Measurements from ENCODE around the gene PPP1R13B. TPM values are rescaled to one million over a fixed set of nuclear protein-coding genes. Genes with fewer than 3 reads are reported as not detected.

PPP1R13B gene
- total RNA-seq, 2 donors from 2014 or later, result 15.6 to 17.5 TPM

DNA sequence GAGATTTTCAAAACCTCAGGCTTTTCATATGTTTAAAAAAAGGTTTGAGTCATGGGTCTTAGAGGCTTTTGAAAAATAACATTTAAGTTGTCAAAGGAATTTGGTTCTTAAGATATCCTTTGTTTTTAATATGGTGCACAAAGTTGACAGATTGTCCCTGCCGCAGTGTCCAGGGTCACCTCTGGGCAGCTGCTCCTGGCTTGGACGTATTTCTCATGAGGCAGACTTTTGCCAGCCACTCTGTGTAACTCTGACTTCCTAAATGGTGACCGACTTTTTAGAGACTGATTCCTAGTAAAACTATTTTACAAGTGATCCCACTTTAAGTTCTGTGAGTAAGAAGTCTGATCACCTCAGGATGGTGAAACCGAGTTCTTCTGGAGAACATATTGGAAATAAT, 159.7 kb downstream of the PPP1R13B start:
- H3K27me3 ChIP-seq (ENCODE audit: control insufficient read depth, insufficient read depth, low read length, poor library complexity, severe bottlenecking), result no peaks in the 10 kb centered on the region
- peaks cover 58% of the 10 kb centered on the region for H3K36me3 Mint-ChIP-seq (ENCODE audit: low read depth)
- 93 to 97% methylated on average over 4 of the region's 4 CpGs for WGBS, 2 experiments (ENCODE audit: insufficient coverage in 1 of 2, insufficient read length in 1 of 2)

DNA sequence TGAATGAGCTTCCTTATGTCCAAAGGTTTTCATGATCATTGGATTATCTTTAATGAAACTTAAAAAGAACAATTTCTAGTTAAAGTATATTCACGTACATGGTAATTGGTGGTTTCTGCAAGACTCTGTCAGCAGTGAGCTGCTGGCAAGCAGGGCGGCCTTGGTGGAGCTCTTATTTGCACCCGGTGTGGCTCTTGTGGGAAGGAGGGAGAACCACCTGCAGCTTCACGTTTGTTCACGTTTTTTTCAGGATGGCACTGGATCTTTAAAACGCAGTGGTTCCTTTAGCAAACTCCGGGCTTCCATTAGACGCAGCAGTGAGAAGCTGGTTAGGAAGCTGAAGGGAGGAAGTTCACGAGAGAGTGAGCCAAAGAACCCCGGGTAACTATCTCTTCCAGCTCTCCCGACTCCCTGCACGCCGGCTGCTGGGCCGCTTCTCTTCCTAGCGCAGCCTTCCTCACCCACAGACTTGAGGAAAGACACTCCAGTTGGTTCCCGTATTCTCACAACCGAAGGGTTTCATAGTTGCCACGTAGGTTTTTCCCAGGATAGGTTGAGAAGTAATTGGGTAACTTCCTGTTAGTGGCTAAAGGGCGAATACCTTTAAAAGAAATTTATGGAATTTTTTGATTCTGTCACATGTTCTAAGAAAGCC, 160.4 kb downstream of the PPP1R13B start:
- no peaks in the 10 kb centered on the region for H3K9me3 Mint-ChIP-seq
- H3K27ac ChIP-seq (ENCODE audit: low read depth, low read length), result no peak overlapping the region
- 97 to 98% methylated on average over 19 of the region's 19 CpGs for WGBS, 2 experiments (ENCODE audit: insufficient coverage in 1 of 2, insufficient read length in 1 of 2)

More for the DNA sequence above, 159.7 kb downstream of the PPP1R13B start:
- H3K4me1 Mint-ChIP-seq, result no peaks in the 10 kb centered on the region
- H3K27ac Mint-ChIP-seq, result no peak overlapping the region
- H3K9me3 Mint-ChIP-seq, result no peaks in the 10 kb centered on the region
- H3K27me3 Mint-ChIP-seq (ENCODE audit: insufficient read depth), result no peaks in the 10 kb centered on the region
- peaks cover 89% of the 10 kb centered on the region for H3K36me3 ChIP-seq (ENCODE audit: control insufficient read depth, insufficient read depth, low read length)
- no peaks in the 10 kb centered on the region for H3K4me1 ChIP-seq (ENCODE audit: control insufficient read depth, insufficient read depth, low read length)
- H3K9ac ChIP-seq (ENCODE audit: extremely low read depth, low read length, poor library complexity, severe bottlenecking), result no peak overlapping the region
- DNase-seq, result no peak
- H3K27ac ChIP-seq (ENCODE audit: low read depth, low read length), result no peak overlapping the region
- TF ChIP-seq, protein P1, sequence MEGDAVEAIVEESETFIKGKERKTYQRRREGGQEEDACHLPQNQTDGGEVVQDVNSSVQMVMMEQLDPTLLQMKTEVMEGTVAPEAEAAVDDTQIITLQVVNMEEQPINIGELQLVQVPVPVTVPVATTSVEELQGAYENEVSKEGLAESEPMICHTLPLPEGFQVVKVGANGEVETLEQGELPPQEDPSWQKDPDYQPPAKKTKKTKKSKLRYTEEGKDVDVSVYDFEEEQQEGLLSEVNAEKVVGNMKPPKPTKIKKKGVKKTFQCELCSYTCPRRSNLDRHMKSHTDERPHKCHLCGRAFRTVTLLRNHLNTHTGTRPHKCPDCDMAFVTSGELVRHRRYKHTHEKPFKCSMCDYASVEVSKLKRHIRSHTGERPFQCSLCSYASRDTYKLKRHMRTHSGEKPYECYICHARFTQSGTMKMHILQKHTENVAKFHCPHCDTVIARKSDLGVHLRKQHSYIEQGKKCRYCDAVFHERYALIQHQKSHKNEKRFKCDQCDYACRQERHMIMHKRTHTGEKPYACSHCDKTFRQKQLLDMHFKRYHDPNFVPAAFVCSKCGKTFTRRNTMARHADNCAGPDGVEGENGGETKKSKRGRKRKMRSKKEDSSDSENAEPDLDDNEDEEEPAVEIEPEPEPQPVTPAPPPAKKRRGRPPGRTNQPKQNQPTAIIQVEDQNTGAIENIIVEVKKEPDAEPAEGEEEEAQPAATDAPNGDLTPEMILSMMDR (conservative IDR thresholded peaks at IDR 0.05), result no peak
- no peaks in the 10 kb centered on the region for H3K9me3 ChIP-seq (ENCODE audit: control insufficient read depth, low read length)
- no peak overlapping the region for H3K4me3 Mint-ChIP-seq
- H3K4me3 ChIP-seq (ENCODE audit: low read length), result no peak overlapping the region

DNA sequence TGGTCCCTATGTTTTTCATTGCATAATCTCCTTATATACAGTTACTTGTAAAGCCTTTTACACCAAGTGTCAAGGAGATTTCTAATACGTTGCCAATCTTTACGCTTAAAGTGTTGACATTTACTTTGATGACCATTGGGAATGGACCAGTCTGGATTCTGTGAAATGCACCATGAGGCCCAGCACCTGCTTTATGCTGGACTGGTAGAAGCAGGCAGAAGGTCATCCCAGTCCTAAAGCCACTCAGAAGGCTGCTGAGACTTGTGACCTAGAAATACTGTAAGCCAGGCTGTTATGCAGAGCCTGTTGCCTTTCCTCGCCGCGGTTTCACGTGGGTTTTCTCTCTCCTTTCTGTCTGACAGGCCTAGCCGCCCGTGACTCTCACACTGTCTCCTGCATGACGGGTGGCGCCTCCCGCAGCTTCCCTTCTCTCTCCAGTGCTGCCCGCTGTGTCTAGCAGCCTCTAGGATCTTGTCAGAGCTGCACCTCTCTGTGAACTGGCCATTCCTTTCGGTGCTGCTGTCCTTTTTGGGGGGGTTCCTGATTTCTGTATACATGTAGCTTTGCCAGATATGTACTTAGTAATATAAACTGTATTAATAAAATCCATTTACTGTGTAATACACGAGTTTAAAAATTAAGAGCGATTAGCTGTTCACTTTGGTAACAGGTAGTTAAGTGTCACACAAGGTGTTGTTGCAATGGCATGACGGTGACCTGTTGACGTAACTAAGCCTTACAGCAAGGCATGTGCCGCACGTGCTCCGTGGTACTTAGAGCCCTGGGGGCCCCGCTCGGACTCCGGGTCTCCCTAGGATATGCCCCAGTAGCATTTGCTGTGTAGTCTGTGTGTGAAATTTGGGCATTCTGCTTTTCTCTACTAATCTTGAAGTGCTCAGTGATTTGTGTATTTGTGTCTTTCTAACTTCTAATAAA, 161.8 kb downstream of the PPP1R13B start:
- peaks cover 91% of the 10 kb centered on the region for H3K36me3 ChIP-seq (ENCODE audit: control insufficient read depth, insufficient read depth, low read length)
- H3K4me3 ChIP-seq (ENCODE audit: low read length), result no peak overlapping the region
- no peak overlapping the region for H3K27ac Mint-ChIP-seq
- TF ChIP-seq, protein P1 (conservative IDR thresholded peaks at IDR 0.05), result no peak
- DNase-seq, result no peak
- H3K27me3 ChIP-seq (ENCODE audit: control insufficient read depth, insufficient read depth, low read length, poor library complexity, severe bottlenecking), result no peaks in the 10 kb centered on the region
- H3K4me1 ChIP-seq (ENCODE audit: control insufficient read depth, insufficient read depth, low read length), result no peaks in the 10 kb centered on the region
- H3K4me3 Mint-ChIP-seq, result no peak overlapping the region
- H3K27me3 Mint-ChIP-seq (ENCODE audit: insufficient read depth), result no peaks in the 10 kb centered on the region
- no peak overlapping the region for H3K27ac ChIP-seq (ENCODE audit: low read depth, low read length)
- H3K4me1 Mint-ChIP-seq, result no peaks in the 10 kb centered on the region
- H3K36me3 Mint-ChIP-seq (ENCODE audit: low read depth), result peaks cover 70% of the 10 kb centered on the region
- no peaks in the 10 kb centered on the region for H3K9me3 ChIP-seq (ENCODE audit: control insufficient read depth, low read length)
- no peak overlapping the region for H3K9ac ChIP-seq (ENCODE audit: extremely low read depth, low read length, poor library complexity, severe bottlenecking)
- 94 to 96% methylated on average over 8 to 23 of the region's 23 CpGs for WGBS, 2 experiments (ENCODE audit: insufficient coverage in 1 of 2, insufficient read length in 1 of 2)
- no peaks in the 10 kb centered on the region for H3K9me3 Mint-ChIP-seq

More for the DNA sequence above, 160.4 kb downstream of the PPP1R13B start:
- Histone ChIP-seq H3K4me1 (ENCODE audit: control insufficient read depth, insufficient read depth, low read length) (no peaks in the 10 kb centered on the region), H3K27me3 (ENCODE audit: control insufficient read depth, insufficient read depth, low read length, poor library complexity, severe bottlenecking) (no peaks in the 10 kb centered on the region), H3K9me3 (ENCODE audit: control insufficient read depth, low read length) (no peaks in the 10 kb centered on the region), H3K9ac (ENCODE audit: extremely low read depth, low read length, poor library complexity, severe bottlenecking) (no peak overlapping the region), H3K36me3 (ENCODE audit: control insufficient read depth, insufficient read depth, low read length) (peaks cover 84% of the 10 kb centered on the region), H3K4me3 (ENCODE audit: low read length) (no peak overlapping the region)
- Mint-ChIP-seq H3K27me3 (ENCODE audit: insufficient read depth) (no peaks in the 10 kb centered on the region), H3K27ac (no peak overlapping the region), H3K4me3 (no peak overlapping the region), H3K4me1 (no peaks in the 10 kb centered on the region), H3K36me3 (ENCODE audit: low read depth) (peaks cover 58% of the 10 kb centered on the region)
- DNase-seq, result no peak
- TF ChIP-seq, protein P1 (conservative IDR thresholded peaks at IDR 0.05), result no peak
